Prostate gland (tissue), 2 donors: Measurements from ENCODE around the gene IL19. TPM values are rescaled to one million over a fixed set of nuclear protein-coding genes. Genes with fewer than 3 reads are reported as not detected.

ENCODE experiments used
- DNase-seq: peaks from one replicate; pipeline ENCODE4 v3.0.0-alpha.2; 2019; ENCODE audit warnings: low spot score
- H3K27ac ChIP-seq, 2 donors: fragments of 200-600 bp; sonication (generic); 2 replicates each; pipeline ENCODE4 v1.5.1; 2017 to 2019
- H3K27me3 ChIP-seq: fragments of 200-600 bp; sonication (generic); replicated peaks from 2 replicates; pipeline ENCODE4 v1.5.1; 2019; ENCODE audit not compliant: insufficient read depth
- H3K36me3 ChIP-seq, 2 donors: fragments of 200-600 bp; sonication (generic); 1 replicate in 1 of 2; 2 replicates in 1 of 2; pipeline versions ENCODE4 v1.5.1 to v1.8.1; 2017 to 2019
- H3K4me1 ChIP-seq: fragments of 200-600 bp; sonication (generic); replicated peaks from 2 replicates; pipeline ENCODE4 v1.5.1; 2019
- H3K4me3 ChIP-seq, 2 donors: fragments of 200-600 bp; sonication (generic); 2 replicates each; pipeline ENCODE4 v1.5.1; 2017 to 2019
- H3K9me3 ChIP-seq: fragments of 200-600 bp; sonication (generic); 2 replicates; pipeline ENCODE4 v1.5.1; 2017
- POLR2A ChIP-seq: fragments of 450-650 bp; IDR thresholded peaks from one replicate; pipeline ENCODE4 v1.6.1; 2016; ENCODE audit warnings: antibody characterized with exemption, mild to moderate bottlenecking
- POLR2AphosphoS5 ChIP-seq: sonication (generic); formaldehyde crosslinking; IDR thresholded peaks from one replicate; pipeline ENCODE4 v1.6.1; 2017; ENCODE audit warnings: antibody characterized with exemption
- WGBS: methylation state at CpG from one replicate; pipeline ENCODE4 v1.1.5; 2018; 5-methylcytosine and 5-hydroxymethylcytosine counted together
- intact Hi-C: fragments of 100-400 bp; cut with DNase I; formaldehyde crosslinking; loops from one replicate; pipeline ENCODE4 v1.14.2; 2022
- total RNA-seq, 2 donors: library from RNA; depleted of rRNA; stranded (reverse); fragments of >200 nt; gene quantifications; one replicate each; pipeline ENCODE4 v1.1.0, GENCODE V29; 2016
- TF ChIP-seq, protein P1 (sequence below), 4 experiments: fragments of 200-600 bp in 2 of 4; fragments of 450-650 bp in 2 of 4; sonication (generic) in 2 of 4; IDR thresholded peaks; 1 replicate in 3 of 4; 2 replicates in 1 of 4; pipeline ENCODE4 v1.5.1; 2016 to 2019; ENCODE audit warnings: antibody characterized with exemption in 4 of 4, mild to moderate bottlenecking in 2 of 4, moderate library complexity in 2 of 4

IL19 gene
- total RNA-seq, 2 donors from 2014 or later, result not detected

DNA sequence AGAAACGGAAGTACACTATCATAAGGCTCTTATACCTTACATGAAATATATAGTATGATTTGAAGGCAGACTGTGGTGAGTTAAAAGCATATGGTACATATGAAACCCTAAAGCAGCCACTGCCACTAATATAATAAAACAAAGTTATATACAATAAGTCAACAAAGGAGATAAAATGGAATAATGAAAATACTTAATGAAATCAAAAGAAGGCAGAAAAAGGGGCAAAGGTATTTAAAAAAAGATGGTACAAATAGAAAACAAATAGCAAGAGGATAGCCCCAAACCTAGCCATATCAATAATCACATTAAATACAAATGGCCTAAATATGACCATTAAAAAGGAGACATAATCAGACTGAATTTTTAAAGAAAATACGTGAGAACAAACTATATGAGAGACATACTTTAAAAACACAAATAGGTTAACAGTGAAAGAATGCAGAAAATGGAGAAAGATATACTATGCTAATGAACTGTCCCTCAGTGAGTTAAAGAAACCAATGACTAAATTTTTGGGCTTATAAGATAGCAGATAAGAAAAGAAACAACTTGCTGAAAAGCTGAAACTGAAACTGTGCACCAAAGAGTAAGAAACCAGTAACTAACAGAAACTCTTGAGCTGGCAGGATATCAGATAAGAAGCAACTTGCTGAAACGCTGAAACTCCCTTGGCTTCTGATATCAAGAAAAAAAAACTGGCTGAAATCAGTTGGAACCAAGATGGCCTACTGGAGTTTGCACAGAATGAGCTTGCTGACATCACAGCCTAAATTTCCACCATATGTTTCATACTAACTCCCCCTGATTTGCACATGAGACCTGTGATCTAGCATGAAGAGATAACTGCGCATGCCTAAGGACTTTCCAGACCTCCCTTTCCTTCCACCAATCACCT, 46.1 kb downstream of the IL19 start:
- no peak overlapping the region for H3K27ac ChIP-seq
- TF ChIP-seq, protein P1, sequence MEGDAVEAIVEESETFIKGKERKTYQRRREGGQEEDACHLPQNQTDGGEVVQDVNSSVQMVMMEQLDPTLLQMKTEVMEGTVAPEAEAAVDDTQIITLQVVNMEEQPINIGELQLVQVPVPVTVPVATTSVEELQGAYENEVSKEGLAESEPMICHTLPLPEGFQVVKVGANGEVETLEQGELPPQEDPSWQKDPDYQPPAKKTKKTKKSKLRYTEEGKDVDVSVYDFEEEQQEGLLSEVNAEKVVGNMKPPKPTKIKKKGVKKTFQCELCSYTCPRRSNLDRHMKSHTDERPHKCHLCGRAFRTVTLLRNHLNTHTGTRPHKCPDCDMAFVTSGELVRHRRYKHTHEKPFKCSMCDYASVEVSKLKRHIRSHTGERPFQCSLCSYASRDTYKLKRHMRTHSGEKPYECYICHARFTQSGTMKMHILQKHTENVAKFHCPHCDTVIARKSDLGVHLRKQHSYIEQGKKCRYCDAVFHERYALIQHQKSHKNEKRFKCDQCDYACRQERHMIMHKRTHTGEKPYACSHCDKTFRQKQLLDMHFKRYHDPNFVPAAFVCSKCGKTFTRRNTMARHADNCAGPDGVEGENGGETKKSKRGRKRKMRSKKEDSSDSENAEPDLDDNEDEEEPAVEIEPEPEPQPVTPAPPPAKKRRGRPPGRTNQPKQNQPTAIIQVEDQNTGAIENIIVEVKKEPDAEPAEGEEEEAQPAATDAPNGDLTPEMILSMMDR (IDR thresholded peaks at IDR 0.05), result no peak
- TF ChIP-seq POLR2A, result no peak
- intact Hi-C loops, result no loop called here
- H3K9me3 ChIP-seq, result no peaks in the 10 kb centered on the region
- no peak overlapping the region for H3K4me3 ChIP-seq
- 76% methylated on average over 4 of the region's 4 CpGs for WGBS
- H3K27me3 ChIP-seq, result no peaks in the 10 kb centered on the region
- H3K4me1 ChIP-seq, result no peaks in the 10 kb centered on the region
- no peaks in the 10 kb centered on the region for H3K36me3 ChIP-seq
- no peak for DNase-seq

DNA sequence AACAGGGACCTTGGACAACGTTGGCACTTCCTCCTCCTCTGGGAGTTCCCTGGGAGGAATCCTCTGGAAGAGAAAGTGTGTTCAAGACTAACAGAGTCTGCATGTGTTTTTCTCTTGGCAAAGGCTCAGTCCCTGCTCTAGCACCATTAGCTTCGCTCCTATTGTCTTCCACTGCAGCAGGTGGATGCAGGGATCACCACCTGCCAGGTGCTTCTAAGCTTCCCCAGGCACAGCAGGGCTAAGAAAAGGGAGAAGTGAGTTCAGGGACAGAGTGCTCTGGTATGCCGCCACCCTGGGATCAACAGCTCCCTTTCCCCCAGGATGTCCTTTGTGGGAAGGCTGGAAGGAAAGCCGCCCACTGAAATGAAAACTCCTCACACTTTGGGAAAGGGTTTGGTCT, 50.9 kb downstream of the IL19 start:
- Histone ChIP-seq H3K9me3 (no peaks in the 10 kb centered on the region), H3K27ac (no peak overlapping the region), H3K4me3 (no peak overlapping the region), H3K4me1 (no peaks in the 10 kb centered on the region), H3K36me3 (no peaks in the 10 kb centered on the region), H3K27me3 (no peaks in the 10 kb centered on the region)
- 73% methylated on average over 4 of the region's 4 CpGs for WGBS
- TF ChIP-seq, protein P1 (IDR thresholded peaks at IDR 0.05), result no peak
- TF ChIP-seq POLR2AphosphoS5 (no peak), POLR2A (no peak)
- no peak for DNase-seq
- intact Hi-C loops, result no loop called here

DNA sequence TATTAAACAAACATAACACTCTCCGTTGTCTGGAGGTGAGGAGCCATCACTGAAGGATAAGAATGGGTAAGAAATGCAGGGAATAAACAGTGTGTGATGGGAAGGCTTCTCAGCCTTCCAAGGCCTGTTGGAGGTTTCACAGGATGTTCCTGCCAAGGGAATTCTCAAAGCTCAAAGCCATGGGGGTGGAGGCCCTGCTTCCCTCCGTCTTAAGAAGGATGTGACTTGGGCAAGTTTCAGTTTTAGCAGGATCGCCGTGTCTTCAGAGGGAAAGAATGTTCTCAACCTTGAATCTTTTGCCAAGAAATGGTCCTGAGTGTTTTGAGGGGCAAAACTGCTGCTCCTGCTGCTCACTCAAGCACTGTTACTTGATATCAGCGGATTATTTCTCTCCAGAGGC, 53.2 kb downstream of the IL19 start:
- DNase-seq, result no peak
- H3K9me3 ChIP-seq, result no peaks in the 10 kb centered on the region
- no peaks in the 10 kb centered on the region for H3K4me1 ChIP-seq
- TF ChIP-seq POLR2A (no peak), POLR2AphosphoS5 (peak; percentile 21)
- TF ChIP-seq, protein P1 (IDR thresholded peaks at IDR 0.05), result no peak
- H3K27ac ChIP-seq, result no peak overlapping the region
- 58% methylated on average over 5 of the region's 5 CpGs for whole genome bisulfite sequencing
- H3K4me3 ChIP-seq, result no peak overlapping the region
- H3K36me3 ChIP-seq, result no peaks in the 10 kb centered on the region
- intact Hi-C loops, result no loop called here
- H3K27me3 ChIP-seq, result no peaks in the 10 kb centered on the region

DNA sequence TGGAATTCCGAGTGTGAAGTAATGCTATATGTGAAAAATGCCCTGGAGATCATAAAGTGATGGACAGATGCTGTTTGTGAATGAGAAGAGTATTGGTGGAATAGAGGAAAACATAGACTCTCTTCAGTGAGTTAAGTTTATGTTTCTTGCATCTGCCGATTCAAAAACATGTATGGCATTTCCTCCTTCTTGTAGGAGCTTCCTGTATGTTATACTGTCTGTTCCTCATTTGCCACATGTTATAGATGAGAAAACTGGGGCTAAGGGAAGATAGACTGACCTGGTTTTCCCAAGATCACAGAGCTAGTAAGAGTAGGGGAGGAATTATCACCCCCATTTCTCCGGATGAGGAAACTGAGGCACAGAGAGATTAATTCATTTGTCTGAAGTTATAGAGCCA, 53.8 kb downstream of the IL19 start:
- TF ChIP-seq, protein P1 (IDR thresholded peaks at IDR 0.05), result no peak
- TF ChIP-seq POLR2AphosphoS5 (no peak), POLR2A (no peak)

DNA sequence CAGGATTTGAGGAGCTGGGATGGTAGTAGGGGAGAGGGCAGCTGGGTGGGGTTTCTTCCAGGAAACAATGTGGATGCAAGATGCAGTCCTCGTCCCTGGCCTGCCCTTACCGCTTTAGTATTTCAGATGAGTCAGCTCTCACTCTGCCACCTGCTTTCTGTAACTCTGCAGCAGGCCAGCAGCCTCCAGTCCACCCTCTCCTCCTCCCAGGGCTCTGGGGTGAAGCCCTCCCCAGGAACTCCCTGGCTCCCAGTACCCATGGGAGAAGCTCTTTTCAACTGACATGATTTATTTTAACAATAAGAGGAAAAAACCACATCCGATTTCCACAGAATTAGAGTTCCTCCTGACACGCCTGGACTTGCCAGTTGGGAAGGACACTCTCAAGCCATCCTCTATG, 55.8 kb downstream of the IL19 start:
- no peaks in the 10 kb centered on the region for H3K36me3 ChIP-seq
- intact Hi-C loops, result no loop called here

More for the DNA sequence above, 53.8 kb downstream of the IL19 start:
- DNase-seq, result no peak
- no peaks in the 10 kb centered on the region for H3K27me3 ChIP-seq
- intact Hi-C loops, result no loop called here
- H3K4me3 ChIP-seq, result no peak overlapping the region
- H3K36me3 ChIP-seq, result no peaks in the 10 kb centered on the region
- no peak overlapping the region for H3K27ac ChIP-seq
- WGBS, result 84% methylated on average over 3 of the region's 3 CpGs
- H3K4me1 ChIP-seq, result no peaks in the 10 kb centered on the region
- H3K9me3 ChIP-seq, result no peaks in the 10 kb centered on the region

More for the DNA sequence above, 55.8 kb downstream of the IL19 start:
- Histone ChIP-seq H3K4me1 (no peaks in the 10 kb centered on the region), H3K27ac (no peak overlapping the region), H3K4me3 (no peak overlapping the region), H3K9me3 (no peaks in the 10 kb centered on the region), H3K27me3 (no peaks in the 10 kb centered on the region)
- TF ChIP-seq POLR2AphosphoS5, result no peak
- TF ChIP-seq, protein P1 (IDR thresholded peaks at IDR 0.05), result no peak
- TF ChIP-seq POLR2A, result no peak
- WGBS, result 36% methylated on average over 4 of the region's 4 CpGs
- no peak for DNase-seq
